ENCODE measurements around the gene EP300. TPM values are rescaled to one million over a fixed set of nuclear protein-coding genes. Genes with fewer than 3 reads are reported as not detected.

The EP300 gene
- total RNA-seq, 1 donor from 2014 or later: 159 TPM

DNA sequence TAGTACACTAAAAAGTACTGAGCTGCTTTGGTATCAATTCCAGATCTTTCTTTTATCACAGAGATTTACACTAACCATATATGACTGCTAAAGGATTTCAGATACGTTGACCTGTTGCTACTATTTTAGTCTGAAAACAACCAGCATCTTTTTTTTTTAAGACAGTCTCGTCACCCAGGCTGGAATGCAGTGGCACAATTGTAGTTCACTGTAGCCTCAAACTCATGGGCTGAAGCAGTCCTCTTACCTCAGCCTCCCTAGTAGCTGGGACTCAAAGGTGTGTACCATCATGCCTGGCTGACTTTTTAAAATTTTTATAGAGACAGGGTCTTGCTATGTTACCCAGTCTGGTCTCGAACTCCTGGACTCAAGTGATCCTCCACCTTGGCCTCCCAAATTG, 88.5 kb downstream of the EP300 start:
- ChIA-PET CTCF (interaction anchor here (0.7 to 0.8 kb wide), 2 partner anchors 57 to 258 kb away, joined by 3 to 5 read pairs; no protein-coding TSS in a partner anchor), POLR2A (interaction anchor here (1.0 kb wide), 1 partner anchor 57 kb away, joined by 3 read pairs; no protein-coding TSS in a partner anchor)
- Mint-ChIP-seq H3K4me1 (peaks cover 22% of the 10 kb centered on the region), H3K9me3 (no peaks in the 10 kb centered on the region), H3K27me3 (no peaks in the 10 kb centered on the region), H3K36me3 (ENCODE audit: low read depth) (peaks cover 42% of the 10 kb centered on the region), H3K4me3 (no peak overlapping the region), H3K27ac (peak overlapping the region; percentile 8)
- intact Hi-C loops (cut with micrococcal nuclease): no loop called here
- DNase-seq: no peak
- no peak for ATAC-seq (ENCODE audit: low read depth)
- TF ChIP-seq CTCF (IDR thresholded peaks at IDR 0.05): no peak

DNA sequence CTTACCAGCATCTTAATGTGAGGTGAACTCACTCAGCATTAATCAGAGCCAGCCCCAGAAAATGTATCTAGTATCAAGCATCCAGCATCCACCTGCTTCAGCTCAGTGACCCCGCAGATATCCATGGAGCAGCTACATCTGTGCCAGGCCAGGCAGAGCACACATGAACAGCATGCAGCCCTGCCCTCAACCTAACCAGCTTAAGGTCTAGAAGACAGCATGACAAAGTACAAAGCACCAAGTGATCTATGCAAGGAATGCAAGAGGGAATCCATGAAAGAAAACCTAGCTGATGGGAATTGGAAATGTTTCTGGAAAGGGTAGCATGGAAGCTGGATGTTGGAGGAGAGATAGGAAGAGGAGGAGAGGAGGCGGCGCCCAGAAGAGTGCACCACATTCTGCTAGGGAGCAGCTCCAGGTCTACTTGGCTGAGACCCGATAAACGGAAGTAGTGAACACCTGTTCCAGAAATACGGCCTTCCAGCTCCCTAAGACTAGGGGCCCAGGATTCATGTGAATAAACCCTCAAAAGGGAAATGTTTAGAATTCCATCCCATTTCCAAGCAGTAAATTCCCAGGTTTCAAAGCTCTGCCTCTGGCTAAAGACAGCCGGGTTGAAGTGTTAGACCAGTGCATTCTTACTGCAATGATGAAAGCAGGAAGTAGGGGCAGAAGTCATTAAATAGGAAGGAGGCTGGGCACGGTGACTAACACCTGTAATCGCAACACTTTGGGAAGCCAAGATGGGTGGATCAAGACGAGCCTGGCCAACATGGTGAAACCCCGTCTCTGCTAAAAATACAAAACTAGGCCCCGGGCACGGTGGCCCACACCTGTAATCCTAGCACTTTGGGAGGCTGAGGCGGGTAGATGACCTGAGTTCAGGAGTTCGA, 89.2 kb downstream of the EP300 start:
- ATAC-seq (ENCODE audit: low read depth) (no peak), DNase-seq (no peak)
- TF ChIP-seq CTCF (IDR thresholded peaks at IDR 0.05): no peak
- H3K4me3 Mint-ChIP-seq: no peak overlapping the region
- intact Hi-C loops (cut with micrococcal nuclease): no loop called here
- POLR2A ChIA-PET: interaction anchor here (0.6 to 1.0 kb wide), 4 partner anchors 56 to 1342 kb away, joined by 3 to 8 read pairs (median 6); no protein-coding TSS in a partner anchor
- peaks cover 20% of the 10 kb centered on the region for H3K4me1 Mint-ChIP-seq
- H3K9me3 Mint-ChIP-seq: no peaks in the 10 kb centered on the region
- peak overlapping the region; percentile 8 for H3K27ac Mint-ChIP-seq
- no peaks in the 10 kb centered on the region for H3K27me3 Mint-ChIP-seq
- CTCF ChIA-PET: interaction anchor here (0.7 kb wide), 1 partner anchor 259 kb away, joined by 5 read pairs; no protein-coding TSS in a partner anchor
- peaks cover 36% of the 10 kb centered on the region for H3K36me3 Mint-ChIP-seq (ENCODE audit: low read depth)

GRCh38 chr22:41184679-41185078, 92.3 kb downstream of the EP300 start:
- H3K4me3 Mint-ChIP-seq: no peak overlapping the region
- peaks cover 11% of the 10 kb centered on the region for H3K4me1 Mint-ChIP-seq
- no peak for DNase-seq
- H3K27ac Mint-ChIP-seq: no peak overlapping the region
- no peaks in the 10 kb centered on the region for H3K27me3 Mint-ChIP-seq
- intact Hi-C loops (cut with micrococcal nuclease): no loop called here
- no peaks in the 10 kb centered on the region for H3K9me3 Mint-ChIP-seq
- ChIA-PET CTCF (no interaction called here), POLR2A (interaction anchor here (0.5 kb wide), 1 partner anchor 11 kb away, joined by 5 read pairs; no protein-coding TSS in a partner anchor)
- no peak for TF ChIP-seq CTCF (IDR thresholded peaks at IDR 0.05)
- peaks cover 11% of the 10 kb centered on the region for H3K36me3 Mint-ChIP-seq (ENCODE audit: low read depth)
- ATAC-seq (ENCODE audit: low read depth): no peak

DNA sequence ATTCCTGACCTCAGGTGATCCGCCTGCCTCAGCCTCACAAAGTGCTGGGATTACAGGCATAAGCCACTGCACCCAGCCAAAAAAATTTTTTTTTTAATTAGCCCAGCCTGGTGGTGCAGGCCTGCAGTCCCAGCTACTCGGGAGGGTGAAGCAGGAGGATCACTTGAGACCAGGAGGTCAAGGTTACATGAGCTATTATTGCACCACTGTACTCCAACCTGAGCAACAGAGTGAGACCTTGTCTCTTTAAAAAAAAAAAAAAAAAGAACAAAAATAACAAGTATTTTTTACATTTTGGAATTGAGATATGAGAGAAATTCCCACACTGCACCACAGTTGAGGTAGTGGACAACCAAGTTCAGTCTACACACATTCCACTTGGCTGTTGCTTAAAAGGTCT, 99.1 kb downstream of the EP300 start:
- intact Hi-C loops (cut with micrococcal nuclease): no loop called here
- H3K9me3 Mint-ChIP-seq: no peaks in the 10 kb centered on the region
- H3K4me1 Mint-ChIP-seq: no peaks in the 10 kb centered on the region
- no peak for DNase-seq
- no peak overlapping the region for H3K27ac Mint-ChIP-seq
- H3K27me3 Mint-ChIP-seq: no peaks in the 10 kb centered on the region
- no peak for ATAC-seq (ENCODE audit: low read depth)
- TF ChIP-seq CTCF (IDR thresholded peaks at IDR 0.05): no peak
- ChIA-PET POLR2A (interaction anchor here (0.7 kb wide), 1 partner anchor 1423 kb away, joined by 3 read pairs; the partner anchor contains the start of gene POLDIP3), CTCF (no interaction called here)
- no peaks in the 10 kb centered on the region for H3K36me3 Mint-ChIP-seq (ENCODE audit: low read depth)
- no peak overlapping the region for H3K4me3 Mint-ChIP-seq

DNA sequence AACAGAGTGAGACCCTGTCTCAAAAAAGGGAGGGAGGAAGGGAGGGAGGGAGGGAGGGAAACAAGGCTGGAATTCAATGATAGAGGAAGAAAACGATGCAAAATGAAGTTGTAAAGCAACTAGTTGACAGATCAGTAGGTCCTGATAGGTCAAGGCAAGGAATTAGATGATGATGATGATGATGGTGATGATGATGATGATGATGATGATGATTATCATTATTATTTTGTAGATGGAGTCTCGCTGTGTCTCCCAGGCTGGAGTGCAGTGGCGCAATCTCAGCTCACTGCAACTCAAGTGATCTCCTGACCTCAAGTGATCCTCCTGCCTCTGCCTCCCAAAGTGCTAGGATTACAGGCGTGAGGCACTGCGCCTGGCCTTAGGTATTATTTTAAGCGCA, 101.4 kb downstream of the EP300 start:
- no peak for ATAC-seq (ENCODE audit: low read depth)
- Mint-ChIP-seq H3K36me3 (ENCODE audit: low read depth) (no peaks in the 10 kb centered on the region), H3K27ac (no peak overlapping the region), H3K9me3 (no peaks in the 10 kb centered on the region), H3K4me3 (no peak overlapping the region), H3K27me3 (no peaks in the 10 kb centered on the region), H3K4me1 (peaks cover 8% of the 10 kb centered on the region)
- DNase-seq: no peak
- no peak for TF ChIP-seq CTCF (IDR thresholded peaks at IDR 0.05)
- intact Hi-C loops (cut with micrococcal nuclease): no loop called here
- POLR2A ChIA-PET: no interaction called here
- CTCF ChIA-PET: interaction anchor here (1.5 kb wide), 1 partner anchor 44 kb away, joined by 9 read pairs; no protein-coding TSS in a partner anchor
